HG02623 (cell line): ENCODE data around the gene CCDC186.

Source experiments
- ATAC-seq: cut with Tn5 transposase; IDR thresholded peaks from one replicate; pipeline ENCODE4 v1.9.1; 2021; ENCODE audit warnings: moderate library complexity; ENCODE audit not compliant: unreplicated experiment

Gene CCDC186

DNA sequence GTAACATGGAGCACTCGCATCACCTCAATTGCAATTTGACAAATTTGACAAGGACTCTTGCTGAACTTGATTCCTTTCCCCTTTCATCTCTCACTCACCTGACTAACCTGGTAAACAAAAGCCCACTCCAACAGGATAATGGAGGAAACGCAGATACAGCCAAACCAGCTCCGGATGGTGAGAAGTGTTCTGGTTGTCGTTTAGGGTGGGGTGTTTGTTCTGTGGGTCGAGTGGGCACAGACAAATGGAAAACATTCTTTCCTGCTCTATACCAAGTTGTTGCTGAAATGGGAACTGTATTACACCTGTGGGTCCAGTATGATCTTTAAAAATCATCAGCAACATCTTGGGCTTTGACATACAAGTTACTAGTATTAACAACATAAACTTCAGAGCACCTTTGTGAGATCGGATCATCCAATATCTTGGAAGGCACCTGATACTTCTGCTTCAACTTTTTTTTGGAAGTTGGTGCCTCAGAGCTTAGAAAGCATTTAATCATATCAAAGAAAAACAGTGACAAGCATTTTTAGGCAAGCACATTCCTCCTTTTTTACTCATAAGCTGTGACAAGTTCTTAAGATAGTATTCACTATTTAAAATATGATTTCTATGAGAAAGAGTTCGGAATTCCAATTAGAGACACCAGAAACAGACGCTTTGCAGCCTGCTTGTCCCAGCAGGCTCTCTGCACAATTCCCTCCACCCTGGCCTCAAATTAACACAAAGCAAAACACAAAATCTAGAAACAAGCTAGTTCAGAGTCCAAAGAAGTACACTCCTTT, 58.1 kb downstream of the CCDC186 start:
- no peak for ATAC-seq

DNA sequence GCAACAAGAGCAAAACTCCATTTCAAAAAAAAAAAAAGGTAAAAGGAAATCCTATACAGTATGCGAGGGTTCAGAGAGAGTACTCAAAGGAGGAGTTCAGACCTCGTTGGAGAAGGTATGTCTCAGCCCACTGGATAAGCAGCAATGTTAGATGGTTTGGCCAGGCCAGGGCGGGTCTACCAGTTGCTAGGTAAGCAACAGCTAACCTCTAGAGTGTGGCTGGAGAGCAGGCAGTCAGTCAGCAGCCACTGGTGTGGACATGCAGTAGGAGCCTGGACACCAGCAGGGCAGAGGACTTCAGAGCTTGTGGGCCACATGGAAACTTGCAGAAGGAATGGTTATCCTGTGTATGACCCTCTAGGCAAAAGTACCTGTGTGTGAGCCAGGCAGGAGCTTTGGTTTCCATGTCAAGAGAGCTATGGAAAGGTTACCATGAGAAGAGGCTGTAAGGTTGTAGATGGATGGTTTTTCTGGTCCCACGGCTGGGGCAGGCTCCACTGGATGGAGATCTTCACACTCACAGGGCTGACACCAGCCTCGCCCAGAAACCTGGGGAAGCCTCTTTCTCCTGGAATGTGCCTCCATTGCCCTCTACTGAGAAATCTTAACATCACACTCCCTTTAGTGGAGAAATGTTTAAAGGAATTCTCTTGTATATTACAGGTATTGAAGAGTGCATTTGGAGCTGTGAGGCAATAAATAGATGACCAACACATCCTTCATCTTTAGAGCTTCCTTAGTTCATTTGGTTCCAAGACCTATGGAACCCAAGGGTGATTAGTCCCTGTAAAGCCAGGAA, 63.6 kb downstream of the CCDC186 start:
- ATAC-seq: no peak

- peak; percentile 43 for ATAC-seq
Measured at GRCh38 chr10:114103284-114103683, 70.7 kb downstream of the CCDC186 start.

GRCh38 chr10:114102256-114102655, 71.7 kb downstream of the CCDC186 start:
- no peak for ATAC-seq

DNA sequence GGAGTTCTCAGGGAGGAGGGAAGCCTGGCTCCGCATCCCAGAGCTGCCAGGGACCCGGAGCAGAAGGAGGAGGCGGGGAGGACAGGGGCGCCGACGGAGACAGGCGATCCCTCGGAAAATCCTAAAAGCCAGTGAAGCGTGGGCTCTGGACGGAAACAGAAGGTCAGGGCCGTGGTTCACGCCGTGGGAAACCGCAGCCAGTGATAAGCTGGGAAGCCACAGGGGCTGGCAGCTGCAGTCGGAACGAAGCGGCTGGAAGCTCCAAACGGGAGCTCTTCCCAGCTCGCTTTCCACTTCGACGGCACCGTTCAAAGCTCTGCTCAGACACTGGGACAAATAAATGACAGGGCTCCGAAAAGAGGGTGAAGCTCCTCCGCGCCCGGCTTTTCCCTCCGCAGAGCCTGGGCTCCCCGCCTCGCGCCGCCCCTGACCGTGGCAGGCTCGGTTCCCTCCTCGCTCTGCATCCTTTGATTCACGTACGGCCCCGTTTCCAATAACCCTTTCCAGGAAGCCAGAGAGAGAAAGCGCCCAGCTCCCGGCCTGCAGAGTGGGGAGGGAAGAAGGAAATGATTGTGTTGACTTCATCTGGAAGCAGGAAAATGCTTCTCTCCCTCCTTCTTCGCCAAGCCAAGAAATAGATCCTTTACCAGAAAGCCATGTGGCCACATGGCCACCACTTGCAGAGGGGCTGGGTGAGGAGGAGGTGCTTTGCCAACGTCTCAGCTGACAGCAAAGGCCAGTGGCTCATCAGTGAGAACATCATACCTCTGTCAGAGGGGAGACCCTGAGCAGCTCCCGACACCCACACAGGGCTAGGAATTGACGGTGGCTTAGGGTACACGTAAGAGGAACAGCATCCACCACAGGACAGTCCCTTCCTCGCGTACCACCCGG, 72.9 kb downstream of the CCDC186 start:
- ATAC-seq: no peak

- no peak for ATAC-seq
Measured at GRCh38 chr10:114096864-114097263, 77.1 kb downstream of the CCDC186 start.

GRCh38 chr10:114095559-114096337, 78.3 kb downstream of the CCDC186 start:
- peak; percentile 45 for ATAC-seq

- peak; percentile 46 for ATAC-seq
Measured at GRCh38 chr10:114094795-114095194, 79.2 kb downstream of the CCDC186 start.

DNA sequence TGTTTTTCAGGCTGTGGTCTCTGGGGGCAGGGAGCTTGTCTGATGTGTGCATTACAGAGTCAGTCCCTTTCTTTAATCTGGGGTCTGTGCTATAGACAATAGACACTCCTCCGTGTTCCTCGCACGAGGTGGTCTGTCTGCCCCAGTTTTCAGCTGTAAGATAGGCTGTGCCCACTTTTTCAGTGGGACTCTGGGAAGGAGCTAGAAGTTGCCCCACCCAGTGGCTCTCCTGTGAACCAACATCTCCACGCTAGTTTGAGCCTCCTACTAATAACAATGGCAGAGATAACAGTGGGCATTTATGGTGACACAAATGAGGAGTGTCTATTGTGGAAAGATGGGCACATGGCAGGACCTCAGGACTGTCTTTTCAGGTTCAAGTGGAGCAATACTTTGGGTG, 86.3 kb downstream of the CCDC186 start:
- no peak for ATAC-seq

DNA sequence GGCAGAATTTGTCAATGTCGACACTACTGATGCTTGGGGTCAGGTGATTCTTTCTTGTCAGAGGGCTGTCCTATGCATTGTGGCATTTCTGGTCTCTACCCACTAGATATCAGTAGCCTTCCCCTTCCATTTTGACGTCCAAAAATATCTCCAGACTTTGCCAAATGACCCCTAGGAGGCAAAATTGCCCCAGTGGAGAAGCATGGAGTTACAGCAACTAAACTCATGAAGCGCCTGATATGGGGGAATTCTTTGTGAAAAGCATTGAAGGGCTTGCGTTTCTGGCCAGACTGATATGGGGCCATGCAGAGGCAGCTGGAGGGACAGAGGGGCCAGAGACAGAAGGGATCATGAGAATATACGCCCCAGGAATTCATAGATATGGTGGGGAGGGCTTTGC, 86.7 kb downstream of the CCDC186 start:
- ATAC-seq: no peak

- no peak for ATAC-seq
Measured at GRCh38 chr10:114084215-114084614, 89.8 kb downstream of the CCDC186 start.

- ATAC-seq: no peak
Measured at GRCh38 chr10:114083040-114083439, 91.0 kb downstream of the CCDC186 start.

GRCh38 chr10:114081911-114082583, 92.0 kb downstream of the CCDC186 start:
- no peak for ATAC-seq

DNA sequence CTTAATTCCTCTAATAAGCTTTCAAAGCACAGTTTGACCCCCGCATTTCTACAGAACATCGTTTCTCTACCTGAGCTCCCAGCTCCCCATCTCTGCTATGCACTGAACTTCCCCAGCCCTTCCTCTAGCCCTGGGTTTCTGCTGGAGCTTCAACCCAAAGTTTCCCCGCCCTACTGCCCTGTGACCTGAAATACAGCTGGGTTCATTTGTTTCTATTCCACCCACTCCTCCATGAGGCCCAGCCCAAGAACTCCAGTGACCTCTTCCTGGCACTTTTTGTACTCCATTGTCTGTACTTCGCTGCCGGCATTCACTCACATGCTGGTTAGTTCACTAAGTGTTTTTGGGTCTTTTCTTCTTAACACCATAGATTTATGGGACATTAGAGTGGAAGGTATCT, 94.6 kb downstream of the CCDC186 start:
- ATAC-seq: no peak

DNA sequence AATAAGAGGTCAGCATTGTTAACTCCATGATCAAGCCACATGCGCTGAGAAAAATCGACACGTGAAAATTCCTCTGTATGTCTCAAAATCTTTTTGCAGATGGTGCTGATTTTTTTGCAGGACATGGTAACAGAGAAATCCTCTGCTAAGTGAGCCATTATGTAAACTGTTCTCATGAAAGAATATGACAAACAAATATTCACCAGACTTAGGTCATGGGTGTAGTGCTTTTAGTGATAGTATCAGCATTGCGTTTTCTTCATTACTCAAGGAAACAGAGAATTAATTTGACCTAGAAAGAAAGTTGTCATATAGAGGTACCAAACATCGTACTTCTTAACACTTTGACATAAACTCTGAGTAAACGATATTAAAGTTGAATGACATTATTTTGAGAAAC, 95.7 kb downstream of the CCDC186 start:
- no peak for ATAC-seq

- ATAC-seq: no peak
Measured at GRCh38 chr10:114077815-114078219, 96.2 kb downstream of the CCDC186 start.

DNA sequence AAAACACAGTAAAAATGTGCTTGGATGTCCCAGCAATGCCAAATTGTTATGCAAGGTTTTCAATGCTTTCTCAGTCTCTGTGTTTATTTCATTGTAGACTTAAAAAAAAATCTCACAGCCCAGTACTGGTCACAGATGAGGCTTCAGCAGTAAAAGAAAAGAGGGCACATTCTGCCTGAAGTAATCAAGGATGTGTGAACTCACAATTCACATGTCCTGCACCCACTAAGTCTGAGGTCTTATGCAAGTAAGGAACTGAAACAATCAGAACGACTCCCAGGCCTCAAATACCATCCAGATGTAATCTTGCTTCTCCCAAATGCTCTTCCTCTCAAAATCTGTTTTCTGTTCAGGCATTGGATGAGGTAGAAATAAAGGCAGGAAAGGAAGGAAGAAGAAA, 96.7 kb downstream of the CCDC186 start:
- ATAC-seq: no peak

GRCh38 chr10:114075093-114075492, 98.9 kb downstream of the CCDC186 start:
- no peak for ATAC-seq

GRCh38 chr10:114073395-114074186, 100.4 kb downstream of the CCDC186 start:
- no peak for ATAC-seq
